Measurements from ENCODE around the gene GDPD5. TPM values are rescaled to one million over a fixed set of nuclear protein-coding genes. Genes with fewer than 3 reads are reported as not detected.

Gene GDPD5
- total and polyA plus RNA-seq, 2 donors (not counting 1 experiment from before 2014, with no cell fraction given) = 59.1 to 102 TPM

GRCh38 chr11:75547177-75547576 lies 21.4 kb upstream of the GDPD5 start:
- H3K27ac Mint-ChIP-seq = no peak overlapping the region
- Histone ChIP-seq H3K9me3 (ENCODE audit: control extremely low read depth in 1 of 3, control insufficient read depth in 2 of 3, insufficient read depth in 1 of 3, low read length in 2 of 3) (peaks cover 0 to 3% (median 0%) of the 10 kb centered on the region in 3 donors), H4K20me1 (ENCODE audit: control insufficient read depth, insufficient read depth, low read length, poor library complexity, severe bottlenecking) (no peaks in the 10 kb centered on the region), H3K79me2 (ENCODE audit: control insufficient read depth, insufficient read depth, low read length) (no peaks in the 10 kb centered on the region), H3K27me3 (replicated peaks in 1 of 4; ENCODE audit: control extremely low read depth in 1 of 4, control insufficient read depth in 3 of 4, insufficient read depth in 4 of 4, low read length in 3 of 4) (peaks cover 0 to 21% (median 5%) of the 10 kb centered on the region in 4 experiments), H3K4me2 (replicated peaks; ENCODE audit: low read depth, low read length, poor library complexity, severe bottlenecking) (no peak overlapping the region), H3K36me3 (replicated peaks in 1 of 2; ENCODE audit: control extremely low read depth in 1 of 2, control insufficient read depth in 1 of 2, extremely low read depth in 1 of 2, insufficient read depth in 2 of 2, low read length in 1 of 2) (no peaks in the 10 kb centered on the region), H3K27ac (ENCODE audit: low read length in 2 of 2) (no peak overlapping the region), H3K4me1 (ENCODE audit: control insufficient read depth in 2 of 2, insufficient read depth in 2 of 2, low read length in 2 of 2) (no peaks in the 10 kb centered on the region), H3K4me3 (ENCODE audit: control extremely low read depth in 1 of 5, extremely low read depth in 1 of 5, insufficient read depth in 1 of 5, low read depth in 2 of 5, low read length in 4 of 5) (no peak overlapping the region), H3K9ac (ENCODE audit: low read length) (no peak overlapping the region), H2AFZ (ENCODE audit: insufficient read depth, low read depth, low read length, poor library complexity, severe bottlenecking) (no peak overlapping the region)
- TF ChIP-seq CTCF (IDR thresholded peaks at IDR 0.05) = no peak
- no peak for TF ChIP-seq EZH2 (IDR thresholded peaks at IDR 0.05; ENCODE audit: borderline replicate concordance, insufficient read depth, low read depth, low read length, poor library complexity, severe bottlenecking)
- no peaks in the 10 kb centered on the region for H3K9me3 Mint-ChIP-seq (ENCODE audit: insufficient read depth)
- H3K4me1 Mint-ChIP-seq = no peaks in the 10 kb centered on the region
- ATAC-seq (ENCODE audit: low read depth) (no peak), DNase-seq (no peak)
- intact Hi-C loops (cut with micrococcal nuclease) = loop anchor here (1.0 kb wide), 3 partner anchors 159 to 771 kb away; partner anchors contain the start of gene DGAT2
- no peak overlapping the region for H3K4me3 Mint-ChIP-seq
- H3K27me3 Mint-ChIP-seq = peaks cover 14% of the 10 kb centered on the region
- WGBS (ENCODE audit: insufficient coverage) = 100% methylated on average over 1 of the region's 1 CpG
- ChIA-PET POLR2A (no interaction called here), CTCF (interaction anchor here (0.6 to 1.7 kb wide), 8 partner anchors 9 to 772 kb away, joined by 3 to 6 read pairs (median 4); no protein-coding TSS in a partner anchor)

- no peak overlapping the region for H3K27ac Mint-ChIP-seq
- no peaks in the 10 kb centered on the region for H3K9me3 Mint-ChIP-seq (ENCODE audit: insufficient read depth)
- no peak overlapping the region for H3K9ac ChIP-seq (ENCODE audit: low read length)
- TF ChIP-seq CTCF (IDR thresholded peaks at IDR 0.05) (no peak), EZH2 (IDR thresholded peaks at IDR 0.05; ENCODE audit: borderline replicate concordance, insufficient read depth, low read depth, low read length, poor library complexity, severe bottlenecking) (no peak)
- no peak overlapping the region for H3K4me3 Mint-ChIP-seq
- ChIA-PET POLR2A (no interaction called here), CTCF (interaction anchor here (1.2 to 2.0 kb wide), 2 partner anchors 12 to 97 kb away, joined by 5 to 7 read pairs; no protein-coding TSS in a partner anchor)
- intact Hi-C loops (cut with micrococcal nuclease) = no loop called here
- H3K79me2 ChIP-seq (ENCODE audit: control insufficient read depth, insufficient read depth, low read length) = no peaks in the 10 kb centered on the region
- H3K27ac ChIP-seq (ENCODE audit: low read length in 2 of 2) = no peak overlapping the region
- H3K36me3 ChIP-seq (replicated peaks in 1 of 2; ENCODE audit: control extremely low read depth in 1 of 2, control insufficient read depth in 1 of 2, extremely low read depth in 1 of 2, insufficient read depth in 2 of 2, low read length in 1 of 2) = no peaks in the 10 kb centered on the region
- peaks cover 23% of the 10 kb centered on the region for H3K27me3 Mint-ChIP-seq
- WGBS (ENCODE audit: insufficient coverage) = 84% methylated on average over 4 of the region's 6 CpGs
- no peak overlapping the region for H3K4me2 ChIP-seq (replicated peaks; ENCODE audit: low read depth, low read length, poor library complexity, severe bottlenecking)
- DNase-seq (no peak), ATAC-seq (ENCODE audit: low read depth) (no peak)
- no peak overlapping the region for H3K4me3 ChIP-seq (ENCODE audit: control extremely low read depth in 1 of 5, extremely low read depth in 1 of 5, insufficient read depth in 1 of 5, low read depth in 2 of 5, low read length in 4 of 5)
- no peaks in the 10 kb centered on the region for H3K4me1 ChIP-seq (ENCODE audit: control insufficient read depth in 2 of 2, insufficient read depth in 2 of 2, low read length in 2 of 2)
- no peaks in the 10 kb centered on the region for H3K4me1 Mint-ChIP-seq
- no peak overlapping the region for H2AFZ ChIP-seq (ENCODE audit: insufficient read depth, low read depth, low read length, poor library complexity, severe bottlenecking)
- peaks cover 0 to 21% (median 8%) of the 10 kb centered on the region in 4 experiments for H3K27me3 ChIP-seq (replicated peaks in 1 of 4; ENCODE audit: control extremely low read depth in 1 of 4, control insufficient read depth in 3 of 4, insufficient read depth in 4 of 4, low read length in 3 of 4)
- H3K9me3 ChIP-seq (ENCODE audit: control extremely low read depth in 1 of 3, control insufficient read depth in 2 of 3, insufficient read depth in 1 of 3, low read length in 2 of 3) = no peaks in the 10 kb centered on the region
- H4K20me1 ChIP-seq (ENCODE audit: control insufficient read depth, insufficient read depth, low read length, poor library complexity, severe bottlenecking) = no peaks in the 10 kb centered on the region
These were observed 18.1 kb upstream of the GDPD5 start for GRCh38 chr11:75543806-75544205.
